Measurements from ENCODE around the gene MINDY3. TPM values are rescaled to one million over a fixed set of nuclear protein-coding genes. Genes with fewer than 3 reads are reported as not detected.
"Not testable (repeated sequence)": the region's sequence is repeated elsewhere in the genome, so short reads cannot be mapped to it uniquely, and the experiment has no call there.

The MINDY3 gene
- total RNA-seq, 2 donors from 2014 or later: 23.3 to 30.5 TPM

DNA sequence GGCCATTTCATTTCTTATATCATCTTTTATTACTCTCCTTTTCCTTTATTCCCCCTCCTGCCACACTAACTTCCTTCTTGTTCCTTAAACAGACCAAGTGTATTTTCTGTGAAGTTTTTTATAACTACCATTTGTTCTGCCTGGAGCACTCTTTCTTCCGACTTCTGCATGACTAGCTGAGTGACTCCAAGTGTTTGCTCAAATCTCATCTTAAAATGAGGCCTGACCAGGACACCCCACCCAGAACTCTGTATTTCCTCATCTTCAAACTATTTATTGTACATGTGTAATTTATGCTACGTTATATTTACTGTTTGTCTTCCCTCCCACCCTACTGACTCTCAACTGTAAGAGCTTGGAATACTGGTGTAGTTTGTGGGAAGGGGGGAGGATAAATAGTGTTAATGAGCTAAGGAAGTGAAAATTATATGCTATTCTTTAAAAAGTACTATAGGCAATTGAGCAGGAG is 3.2 kb downstream of the MINDY3 start:
- no peak for DNase-seq (ENCODE audit: low spot score)
- no peak overlapping the region for H3K27ac ChIP-seq
- no peak overlapping the region for H3K4me3 ChIP-seq
- H3K9me3 ChIP-seq: no peaks in the 10 kb centered on the region
- intact Hi-C loops (cut with DNase I): no loop called here
- TF ChIP-seq POLR2A (IDR thresholded peaks at IDR 0.05) (no peak), POLR2AphosphoS5 (IDR thresholded peaks at IDR 0.05) (no peak)
- TF ChIP-seq, protein P1, sequence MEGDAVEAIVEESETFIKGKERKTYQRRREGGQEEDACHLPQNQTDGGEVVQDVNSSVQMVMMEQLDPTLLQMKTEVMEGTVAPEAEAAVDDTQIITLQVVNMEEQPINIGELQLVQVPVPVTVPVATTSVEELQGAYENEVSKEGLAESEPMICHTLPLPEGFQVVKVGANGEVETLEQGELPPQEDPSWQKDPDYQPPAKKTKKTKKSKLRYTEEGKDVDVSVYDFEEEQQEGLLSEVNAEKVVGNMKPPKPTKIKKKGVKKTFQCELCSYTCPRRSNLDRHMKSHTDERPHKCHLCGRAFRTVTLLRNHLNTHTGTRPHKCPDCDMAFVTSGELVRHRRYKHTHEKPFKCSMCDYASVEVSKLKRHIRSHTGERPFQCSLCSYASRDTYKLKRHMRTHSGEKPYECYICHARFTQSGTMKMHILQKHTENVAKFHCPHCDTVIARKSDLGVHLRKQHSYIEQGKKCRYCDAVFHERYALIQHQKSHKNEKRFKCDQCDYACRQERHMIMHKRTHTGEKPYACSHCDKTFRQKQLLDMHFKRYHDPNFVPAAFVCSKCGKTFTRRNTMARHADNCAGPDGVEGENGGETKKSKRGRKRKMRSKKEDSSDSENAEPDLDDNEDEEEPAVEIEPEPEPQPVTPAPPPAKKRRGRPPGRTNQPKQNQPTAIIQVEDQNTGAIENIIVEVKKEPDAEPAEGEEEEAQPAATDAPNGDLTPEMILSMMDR (IDR thresholded peaks at IDR 0.05): no peak
- no peaks in the 10 kb centered on the region for H3K36me3 ChIP-seq
- 56% methylated on average over 2 of the region's 2 CpGs for whole genome bisulfite sequencing
- H3K27me3 ChIP-seq (replicated peaks; ENCODE audit: insufficient read depth): no peaks in the 10 kb centered on the region
- no peaks in the 10 kb centered on the region for H3K4me1 ChIP-seq (replicated peaks)

DNA sequence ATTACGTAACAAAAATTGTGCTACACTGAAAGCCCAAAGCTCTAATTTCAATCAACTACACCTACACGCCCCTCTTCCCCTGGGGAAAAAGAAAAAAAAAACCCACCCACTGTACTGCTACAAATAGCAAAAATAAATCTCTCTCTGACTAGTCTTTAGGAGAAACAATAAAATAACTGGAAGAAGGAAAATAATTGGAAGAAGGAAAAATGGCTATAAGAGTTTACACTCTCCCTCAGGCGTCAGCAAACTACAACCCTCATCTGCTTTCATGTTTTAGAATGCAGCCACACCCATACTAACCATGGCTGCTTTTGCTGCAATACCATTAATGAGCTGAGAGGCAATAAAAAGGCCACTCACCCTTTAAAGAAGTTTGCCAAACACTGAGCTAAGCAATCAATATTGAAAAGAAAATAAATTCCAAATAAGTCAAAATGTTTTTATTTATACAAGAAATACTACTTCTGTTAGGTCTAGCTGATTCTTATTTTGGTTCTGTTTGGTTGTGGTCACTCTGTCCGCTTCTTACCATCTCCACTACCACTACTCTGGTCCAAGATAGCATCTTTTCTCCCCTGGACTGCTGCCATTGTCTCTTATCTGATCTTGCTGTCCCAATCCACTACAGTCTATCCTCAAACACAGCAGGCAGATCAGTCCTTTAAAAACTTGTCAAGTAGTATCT is 3.8 kb downstream of the MINDY3 start:
- 73% methylated on average over 4 of the region's 4 CpGs for WGBS
- no peaks in the 10 kb centered on the region for H3K27me3 ChIP-seq (replicated peaks; ENCODE audit: insufficient read depth)
- no peak overlapping the region for H3K4me3 ChIP-seq
- H3K4me1 ChIP-seq (replicated peaks): no peaks in the 10 kb centered on the region
- TF ChIP-seq POLR2A (IDR thresholded peaks at IDR 0.05) (no peak), POLR2AphosphoS5 (IDR thresholded peaks at IDR 0.05) (no peak)
- TF ChIP-seq, protein P1 (IDR thresholded peaks at IDR 0.05): no peak
- no peak overlapping the region for H3K27ac ChIP-seq
- intact Hi-C loops (cut with DNase I): no loop called here
- no peak for DNase-seq (ENCODE audit: low spot score)
- no peaks in the 10 kb centered on the region for H3K36me3 ChIP-seq
- H3K9me3 ChIP-seq: no peaks in the 10 kb centered on the region

DNA sequence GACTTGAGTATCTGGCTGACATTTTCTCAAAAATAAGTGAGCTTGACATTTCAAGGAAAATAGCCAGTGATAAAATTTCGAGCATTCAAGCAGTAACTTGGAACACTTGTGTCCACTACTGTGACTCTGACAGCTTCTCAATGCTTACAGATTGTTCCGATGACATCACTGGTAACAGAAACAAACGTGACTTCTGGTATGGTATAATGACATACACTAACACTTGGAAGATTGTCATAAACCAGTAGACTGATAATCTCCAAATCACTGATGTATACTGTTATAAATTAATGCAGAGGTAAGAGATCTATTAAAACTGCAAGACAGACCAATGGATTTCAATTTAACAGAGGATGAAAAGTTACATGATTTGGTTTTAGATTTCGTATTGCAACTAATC is 6.5 kb downstream of the MINDY3 start:
- Histone ChIP-seq H3K36me3 (no peaks in the 10 kb centered on the region), H3K27ac (no peak overlapping the region), H3K9me3 (no peaks in the 10 kb centered on the region), H3K4me1 (replicated peaks) (no peaks in the 10 kb centered on the region), H3K4me3 (no peak overlapping the region), H3K27me3 (replicated peaks; ENCODE audit: insufficient read depth) (no peaks in the 10 kb centered on the region)
- 80% methylated on average over 4 of the region's 4 CpGs for WGBS
- intact Hi-C loops (cut with DNase I): no loop called here
- no peak for TF ChIP-seq POLR2A (IDR thresholded peaks at IDR 0.05)
- no peak for TF ChIP-seq POLR2AphosphoS5 (IDR thresholded peaks at IDR 0.05)
- TF ChIP-seq, protein P1 (IDR thresholded peaks at IDR 0.05): no peak
- no peak for DNase-seq (ENCODE audit: low spot score)

DNA sequence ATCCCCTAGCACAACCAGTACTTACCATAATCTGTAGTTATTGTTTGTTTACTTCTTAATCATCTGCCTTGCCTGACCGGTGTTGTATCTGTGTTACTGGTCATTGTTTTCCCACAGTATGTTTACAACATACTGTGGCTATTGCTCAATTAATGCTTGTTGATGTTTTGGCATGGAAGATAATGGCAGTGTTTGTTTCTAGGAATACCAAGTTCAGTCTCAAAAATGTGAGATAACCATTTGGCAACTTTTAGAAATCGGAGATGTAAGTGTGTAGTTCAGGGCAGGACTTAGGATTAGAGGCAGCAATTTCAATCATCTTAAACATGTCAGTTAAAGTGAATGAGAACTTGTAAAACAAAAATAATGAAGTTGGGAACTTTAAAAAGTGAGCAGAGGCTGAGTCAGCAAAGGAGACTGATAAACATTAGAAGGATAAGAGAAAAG is 8.2 kb downstream of the MINDY3 start:
- H3K4me3 ChIP-seq: no peak overlapping the region
- no peak for DNase-seq (ENCODE audit: low spot score)
- H3K27ac ChIP-seq: no peak overlapping the region
- no peaks in the 10 kb centered on the region for H3K9me3 ChIP-seq
- TF ChIP-seq POLR2AphosphoS5 (IDR thresholded peaks at IDR 0.05) (no peak), POLR2A (IDR thresholded peaks at IDR 0.05) (no peak)
- TF ChIP-seq, protein P1 (IDR thresholded peaks at IDR 0.05): no peak
- 74% methylated on average over 2 of the region's 2 CpGs for WGBS
- no peaks in the 10 kb centered on the region for H3K36me3 ChIP-seq
- H3K27me3 ChIP-seq (replicated peaks; ENCODE audit: insufficient read depth): no peaks in the 10 kb centered on the region
- intact Hi-C loops (cut with DNase I): no loop called here
- H3K4me1 ChIP-seq (replicated peaks): no peaks in the 10 kb centered on the region

DNA sequence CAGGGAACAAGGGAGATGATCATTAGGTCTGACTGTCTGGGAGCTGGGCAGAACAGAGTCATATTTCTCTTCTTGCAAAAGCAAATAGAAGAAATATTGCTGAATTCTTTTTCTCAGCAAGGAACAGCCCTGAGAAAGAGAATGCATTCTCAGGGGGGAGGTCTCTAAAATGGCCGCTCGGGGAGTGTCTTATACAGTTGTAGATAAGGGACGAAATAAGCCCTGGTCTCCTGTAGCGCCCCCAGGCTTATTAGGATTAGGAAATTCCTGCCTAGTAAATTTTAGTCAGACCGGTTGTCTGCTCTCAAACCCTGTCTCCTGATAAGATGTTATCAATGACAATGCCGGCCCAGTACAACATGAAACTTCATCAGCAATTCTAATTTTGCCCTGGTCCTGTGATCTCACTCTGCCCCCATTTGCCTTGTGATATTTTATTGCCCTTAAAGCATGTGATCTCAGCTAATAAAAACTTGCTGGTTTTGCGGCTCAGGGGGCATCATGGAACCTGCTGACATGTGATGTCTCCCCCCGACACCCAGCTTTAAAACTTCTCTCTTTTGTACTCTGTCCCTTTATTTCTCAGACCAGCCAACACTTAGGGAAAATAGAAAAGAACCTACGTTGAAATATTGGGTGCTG is 9.8 kb downstream of the MINDY3 start:
- H3K27me3 ChIP-seq (replicated peaks; ENCODE audit: insufficient read depth); DNase-seq (ENCODE audit: low spot score); intact Hi-C loops (cut with DNase I); H3K4me3 ChIP-seq; H3K4me1 ChIP-seq (replicated peaks); H3K27ac ChIP-seq; H3K9me3 ChIP-seq; H3K36me3 ChIP-seq: not testable (repeated sequence)
- 91% methylated on average over 9 of the region's 9 CpGs for WGBS
